HG02763 (cell line): Measurements from ENCODE around the gene ITPRIPL2.

Experiments
- ATAC-seq: cut with Tn5 transposase; IDR thresholded peaks from one replicate; pipeline ENCODE4 v1.9.1; 2021; ENCODE audit warnings: mild to moderate bottlenecking, moderate library complexity; ENCODE audit not compliant: unreplicated experiment

The ITPRIPL2 gene

DNA sequence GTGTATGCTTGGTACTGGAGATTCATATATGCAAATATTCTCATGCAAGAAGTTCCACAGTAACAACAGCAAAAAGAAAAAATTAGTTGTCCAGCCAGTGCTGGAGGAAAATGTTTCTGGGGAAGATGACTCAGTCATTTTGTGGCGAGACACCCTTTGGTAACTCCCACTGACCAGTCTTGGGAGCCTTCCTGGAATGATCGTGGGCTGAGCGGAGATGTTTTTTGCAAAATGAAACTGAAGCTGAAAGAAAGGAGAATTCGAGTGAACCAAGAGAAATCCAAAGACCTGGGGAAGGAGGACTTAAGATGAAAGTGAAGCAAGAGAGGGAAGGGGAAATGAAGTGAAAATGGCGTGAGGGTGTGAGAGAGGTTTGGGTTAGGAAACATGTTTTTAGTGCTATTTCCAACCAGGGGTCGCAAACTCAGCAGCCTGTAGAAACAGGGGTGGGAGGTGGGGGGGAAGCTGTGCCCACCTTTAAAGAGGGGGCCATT is 5.2 kb downstream of the ITPRIPL2 start:
- no peak for ATAC-seq

DNA sequence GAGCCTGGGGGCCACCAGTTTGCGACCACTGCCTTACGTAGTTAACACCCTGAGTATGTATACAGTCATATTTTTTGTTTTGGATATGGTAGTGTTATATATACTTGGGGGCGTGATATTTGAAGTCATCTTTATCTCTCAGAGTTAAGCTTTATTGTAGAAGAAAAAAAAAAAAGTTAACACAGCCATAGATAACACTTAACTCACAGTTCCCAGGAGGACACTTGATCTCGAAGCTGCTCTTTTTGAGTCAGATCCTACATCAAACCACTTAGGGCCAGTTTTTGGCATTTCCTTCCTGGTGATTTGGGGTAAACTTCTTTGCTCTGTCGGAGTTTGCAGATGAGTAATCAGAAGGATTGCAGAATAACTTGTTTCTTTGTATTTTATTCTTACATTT is 5.8 kb downstream of the ITPRIPL2 start:
- ATAC-seq = no peak

DNA sequence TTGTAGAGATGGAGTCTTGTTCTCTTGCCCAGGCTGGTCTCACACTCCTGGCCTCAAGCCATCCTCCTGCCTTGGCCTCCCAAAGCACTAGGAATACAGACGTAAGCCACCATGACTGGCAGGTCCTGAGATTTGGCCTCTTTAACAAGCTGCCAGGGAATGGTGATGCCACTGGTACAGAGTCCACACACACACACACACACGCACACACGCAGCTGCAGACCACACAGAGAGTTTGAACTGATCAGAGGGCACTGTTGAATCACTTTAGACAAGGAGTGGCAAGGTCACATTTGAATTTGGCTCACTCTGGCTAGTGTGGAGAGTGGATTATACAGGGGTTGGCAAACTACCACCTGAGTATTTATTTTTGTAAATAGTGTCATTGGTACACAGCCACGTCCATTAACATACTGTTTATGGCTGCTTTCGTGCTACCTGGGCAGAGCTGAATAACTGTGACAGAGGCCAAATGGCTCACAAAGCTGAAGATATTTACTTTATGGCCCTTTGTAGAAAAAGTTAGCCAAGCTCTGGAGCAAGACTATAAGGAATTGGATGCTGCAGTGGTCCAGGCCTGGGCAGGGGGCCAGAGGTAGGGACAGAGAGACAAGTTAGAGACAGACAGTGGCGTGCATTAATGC is 9.9 kb downstream of the ITPRIPL2 start:
- ATAC-seq = no peak

DNA sequence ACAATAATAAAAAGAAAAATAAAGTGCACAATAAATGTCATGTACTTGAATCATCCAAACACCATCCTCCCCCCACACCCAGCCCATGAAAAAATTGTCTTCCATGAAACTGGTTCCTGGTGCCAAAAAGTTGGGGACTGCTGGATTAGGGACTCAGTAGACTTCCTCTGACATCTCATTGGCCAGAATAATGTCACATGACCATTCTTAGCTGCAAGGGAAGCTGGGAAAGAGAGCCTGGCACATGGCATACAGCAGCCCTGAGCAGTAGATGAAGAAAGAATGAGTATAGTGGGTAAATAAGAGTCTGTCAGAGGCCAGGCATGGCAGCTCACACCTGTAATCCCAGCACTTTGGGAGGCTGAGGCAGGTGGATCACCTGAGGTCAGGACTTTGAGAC is 12.5 kb downstream of the ITPRIPL2 start:
- no peak for ATAC-seq

DNA sequence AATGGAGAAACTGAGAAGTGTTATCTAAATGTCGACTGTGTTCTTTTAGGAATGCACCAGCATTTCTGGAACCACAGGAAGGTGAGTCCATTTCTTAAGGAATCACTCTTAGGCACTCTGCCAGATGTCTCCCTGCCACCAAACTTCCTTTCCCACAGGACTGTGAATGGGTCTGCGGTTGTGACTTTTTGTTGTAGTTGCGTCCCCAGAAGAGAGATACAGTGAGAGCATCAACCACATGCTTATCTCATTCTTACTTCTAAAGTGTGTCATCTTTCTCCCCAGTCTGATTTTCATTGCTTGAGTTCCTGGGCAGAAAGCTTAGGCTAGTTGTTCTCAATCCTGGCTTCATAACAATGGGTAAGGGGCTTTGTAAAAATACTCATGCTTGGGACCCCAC is 13.4 kb downstream of the ITPRIPL2 start:
- ATAC-seq = peak; percentile 32

DNA sequence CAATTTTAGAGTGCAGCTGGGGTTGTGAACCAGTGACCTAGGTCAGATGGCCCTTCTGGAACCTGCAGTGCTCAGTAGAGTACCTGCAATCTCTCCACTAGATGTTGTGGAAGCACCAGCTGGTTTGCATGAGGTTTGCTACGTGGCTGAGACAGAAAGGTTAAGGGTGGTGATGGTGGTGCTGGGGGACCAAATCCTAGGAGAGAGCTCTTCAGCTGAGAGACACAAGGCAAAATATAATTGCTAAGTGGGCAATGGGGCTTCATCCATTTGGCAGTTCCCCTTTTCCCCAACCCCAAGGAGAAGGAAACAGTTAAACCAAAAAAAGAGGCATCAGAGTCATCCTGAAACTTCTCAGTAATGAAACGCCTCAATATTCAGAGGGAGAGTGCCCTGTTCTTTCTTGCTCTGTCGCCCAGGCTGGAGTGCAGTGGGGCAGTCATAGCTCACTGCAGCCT is 13.9 kb downstream of the ITPRIPL2 start:
- peak; percentile 53 for ATAC-seq

DNA sequence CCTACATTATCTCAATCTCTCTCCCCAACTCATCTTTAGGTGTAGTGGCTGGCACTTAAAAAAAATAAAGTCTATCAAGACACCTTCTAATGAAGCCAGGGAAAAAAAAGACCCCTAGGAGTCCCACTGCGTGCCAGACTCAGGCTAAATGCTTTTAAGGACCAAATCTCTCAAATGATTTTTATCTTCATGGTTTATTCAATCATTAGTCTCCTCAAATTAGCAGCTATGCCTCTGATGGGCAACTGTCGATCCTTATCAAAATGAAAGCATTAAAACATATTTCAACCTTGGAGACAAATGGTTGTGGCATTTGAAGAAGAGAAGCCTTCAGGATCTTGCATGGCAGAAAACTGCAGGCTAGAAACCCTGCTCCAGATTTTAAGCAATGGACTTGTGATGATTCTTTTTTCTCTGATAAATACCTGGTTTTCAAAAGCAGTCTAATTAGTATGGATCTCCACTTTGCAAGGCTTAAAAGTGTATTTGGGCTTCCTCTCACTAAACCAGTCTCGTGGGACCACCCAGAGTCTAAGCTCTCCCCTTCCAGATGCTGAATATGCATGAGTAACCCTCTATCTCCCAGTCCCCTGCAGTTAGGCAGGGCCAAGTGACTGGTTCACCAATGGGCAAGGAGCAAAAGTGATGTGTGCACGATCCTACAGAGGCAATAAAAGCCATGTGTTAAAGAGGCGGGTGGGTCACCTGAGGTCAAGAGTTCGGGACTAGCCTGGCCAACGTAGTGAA is 14.9 kb downstream of the ITPRIPL2 start:
- no peak for ATAC-seq

DNA sequence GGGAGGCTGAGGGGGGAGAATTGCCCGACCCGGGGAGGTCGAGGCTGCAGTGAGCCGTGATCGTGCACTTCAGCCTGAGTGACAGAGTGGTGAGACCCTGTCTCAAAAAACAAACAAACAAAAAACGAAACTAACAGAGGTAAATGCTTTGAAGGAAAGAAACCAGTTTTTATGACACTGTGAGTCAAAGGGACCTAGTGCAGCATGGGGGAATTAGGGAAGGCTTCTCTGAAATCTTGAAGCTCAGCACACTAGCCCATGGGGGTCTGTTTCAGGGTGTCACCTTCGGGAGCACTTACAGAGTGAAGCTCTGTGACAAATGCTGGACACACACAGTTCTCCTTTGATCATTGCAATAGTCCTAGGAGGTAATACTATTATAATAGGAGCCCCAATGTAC is 16.6 kb downstream of the ITPRIPL2 start:
- ATAC-seq = no peak

DNA sequence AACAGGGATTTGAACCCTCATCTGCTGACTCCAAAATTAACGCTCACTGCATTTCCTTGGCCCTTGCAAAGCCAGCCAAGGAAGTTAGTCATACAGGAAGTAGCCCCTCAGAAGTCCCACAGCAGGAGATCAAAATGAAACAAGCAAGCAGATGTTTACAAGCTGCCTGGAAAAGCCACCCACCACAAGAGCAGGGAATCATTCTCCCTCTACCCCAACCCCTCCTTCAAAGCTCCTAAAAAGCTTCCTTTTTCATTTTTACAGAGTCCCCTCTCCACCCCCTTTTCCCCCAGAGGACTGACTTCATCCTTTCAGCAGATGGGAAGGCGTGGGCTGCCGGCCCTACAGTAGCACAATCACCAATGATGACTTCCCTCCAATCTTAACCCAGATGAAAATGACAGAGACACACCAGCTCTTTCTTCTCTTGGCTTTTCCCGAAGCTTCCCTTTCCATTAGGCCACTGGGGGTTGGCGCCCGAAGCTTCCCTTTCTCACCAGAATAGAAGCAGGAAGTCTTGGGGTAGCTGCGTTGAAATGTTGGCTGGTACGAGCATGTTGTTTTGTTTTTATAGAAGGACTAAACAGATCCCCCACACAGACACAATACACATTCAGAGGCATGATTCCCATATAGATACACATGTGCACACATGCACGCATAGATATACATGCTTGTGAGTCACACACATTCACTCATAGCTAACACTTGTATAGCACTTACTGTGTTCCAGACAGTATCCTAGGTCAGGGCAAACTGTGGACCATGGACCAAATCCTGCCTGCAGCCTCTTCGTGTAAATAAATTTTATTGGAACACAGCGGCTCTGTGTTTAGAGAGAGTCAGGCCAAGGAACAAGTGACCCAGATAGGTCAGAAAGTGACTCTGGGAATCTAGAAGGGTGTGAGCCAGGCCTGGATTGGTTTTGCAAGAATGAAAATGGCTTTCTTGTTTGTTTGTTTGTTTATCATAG is 17.4 kb downstream of the ITPRIPL2 start:
- no peak for ATAC-seq

DNA sequence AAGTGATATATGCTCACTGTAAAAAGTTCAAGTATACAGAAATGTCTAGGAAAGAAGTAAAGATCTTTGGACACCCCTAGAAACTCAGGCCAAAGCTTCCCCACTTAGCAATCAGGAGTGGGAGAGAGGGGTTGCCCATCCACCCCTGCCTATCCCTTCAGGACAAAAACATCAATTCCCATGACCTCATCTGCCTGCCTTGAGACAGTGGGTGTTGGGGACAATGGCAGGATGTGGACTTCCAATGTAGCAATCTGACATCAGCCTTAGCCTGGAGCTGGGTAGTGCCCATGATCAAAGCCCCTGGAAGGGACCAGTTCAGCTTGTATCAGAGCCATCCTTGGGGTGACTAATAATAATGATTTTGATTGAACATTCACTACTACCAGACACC is 18.1 kb downstream of the ITPRIPL2 start:
- ATAC-seq = no peak

DNA sequence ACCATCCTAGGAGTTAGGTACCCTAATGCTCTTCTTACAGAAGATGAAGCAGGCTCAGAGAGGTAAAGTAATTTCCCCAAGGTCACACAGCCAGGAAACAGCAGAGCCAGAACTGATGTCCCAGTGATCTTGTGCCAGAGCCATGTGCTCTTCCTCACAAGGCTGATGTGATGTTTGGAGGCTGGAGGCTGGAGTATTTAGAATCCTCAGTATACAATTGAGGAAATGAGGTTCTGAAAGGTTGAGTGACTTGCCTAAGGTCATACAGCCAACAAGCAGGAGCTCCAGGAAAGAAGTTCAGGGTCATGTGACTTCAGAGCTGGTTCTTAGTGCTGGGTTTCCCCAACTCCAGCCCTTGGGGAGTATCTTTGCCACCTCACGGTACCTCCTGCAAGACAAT is 18.5 kb downstream of the ITPRIPL2 start:
- no peak for ATAC-seq

DNA sequence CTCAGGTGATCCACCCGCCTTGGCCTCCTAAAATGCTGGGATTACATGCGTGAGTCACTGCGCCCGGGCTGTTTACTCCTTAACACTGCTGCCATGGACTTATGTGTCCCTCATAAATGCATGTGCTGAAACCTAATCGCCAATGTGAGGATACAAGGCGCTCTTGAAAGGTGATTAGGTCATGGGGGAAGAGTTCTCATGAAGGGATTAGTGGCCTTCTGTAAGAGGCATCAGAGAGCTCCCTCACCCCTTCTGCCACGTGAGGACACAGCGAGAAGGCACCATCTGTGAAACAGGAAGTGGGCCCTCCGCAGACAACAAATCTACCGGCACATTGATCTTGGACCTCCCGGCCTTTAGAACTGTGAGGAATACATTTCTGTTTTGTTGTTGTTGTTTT is 19.1 kb downstream of the ITPRIPL2 start:
- no peak for ATAC-seq

DNA sequence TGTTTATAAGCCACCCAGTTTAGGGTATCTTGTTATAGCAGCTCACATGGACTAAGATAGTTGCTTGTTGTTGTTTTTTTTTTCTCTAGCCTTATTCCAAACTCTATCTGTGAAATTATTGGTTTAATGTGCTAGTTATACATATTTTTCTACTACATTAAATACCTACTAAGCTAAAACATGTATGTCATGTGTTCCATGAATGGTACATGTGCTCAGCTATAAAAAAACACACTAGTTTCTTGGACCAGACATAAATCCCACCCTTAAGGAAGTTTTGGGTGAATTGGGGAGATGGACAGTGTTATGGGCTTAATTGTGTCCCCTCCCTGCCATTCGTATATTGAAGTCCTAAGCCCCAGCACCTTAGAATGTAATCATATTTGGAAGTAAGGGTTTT is 19.8 kb downstream of the ITPRIPL2 start:
- no peak for ATAC-seq

DNA sequence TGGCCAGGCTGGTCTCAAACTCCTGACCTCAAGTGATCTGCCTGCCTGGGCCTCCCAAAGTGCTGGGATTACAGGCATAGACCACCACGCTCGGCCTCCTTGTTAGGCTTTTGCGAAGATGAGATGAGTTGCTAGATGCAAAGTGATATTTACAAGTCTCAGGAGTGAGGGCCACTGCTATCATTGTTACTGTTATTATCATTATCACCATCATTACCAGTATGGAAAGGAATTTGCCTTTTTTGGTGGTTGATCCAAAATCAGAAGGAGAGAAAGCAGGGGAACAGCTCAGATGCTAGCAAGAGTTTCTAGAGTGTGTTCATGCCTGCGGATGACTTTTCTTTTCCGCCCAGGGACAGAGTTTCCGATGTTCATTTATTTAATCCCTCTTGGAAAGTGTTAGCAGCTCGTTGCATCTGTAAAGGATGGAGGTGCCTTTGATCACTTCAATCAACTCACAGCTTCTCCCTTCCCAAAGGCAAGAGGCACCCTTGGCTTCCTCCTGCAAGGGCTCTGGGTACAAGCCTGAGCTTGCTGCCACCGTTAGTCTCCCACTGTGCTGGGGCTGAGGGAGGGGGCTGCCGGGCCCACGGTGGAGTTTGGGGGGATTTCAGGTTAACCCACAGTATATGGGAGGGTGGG is 21.6 kb downstream of the ITPRIPL2 start:
- no peak for ATAC-seq

DNA sequence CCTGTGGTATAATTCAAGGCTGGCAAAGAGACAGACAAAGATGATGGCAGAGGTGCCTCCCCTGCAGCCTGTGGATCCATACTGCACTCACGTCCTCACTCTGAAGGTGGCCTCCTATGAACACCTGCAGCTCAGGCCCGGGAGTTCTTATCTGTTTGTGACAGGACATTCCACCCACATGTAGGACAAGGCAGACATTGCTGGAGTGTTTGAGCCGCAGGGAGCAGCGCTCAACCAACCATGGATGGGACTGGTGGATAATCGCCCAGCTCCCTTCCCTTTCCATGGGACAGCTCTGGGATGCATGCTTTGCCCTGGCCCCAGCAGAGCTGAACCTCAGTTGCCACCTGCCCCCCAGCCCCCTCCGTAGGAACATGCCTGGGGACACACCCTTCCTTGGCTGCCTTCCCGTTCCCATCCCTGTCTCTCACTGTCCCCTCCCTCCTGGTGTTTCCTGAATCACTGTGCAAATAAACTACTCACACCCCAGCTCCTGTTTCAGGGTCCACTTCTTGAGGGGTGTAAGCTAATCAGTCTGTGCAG is 22.2 kb downstream of the ITPRIPL2 start:
- ATAC-seq = no peak

DNA sequence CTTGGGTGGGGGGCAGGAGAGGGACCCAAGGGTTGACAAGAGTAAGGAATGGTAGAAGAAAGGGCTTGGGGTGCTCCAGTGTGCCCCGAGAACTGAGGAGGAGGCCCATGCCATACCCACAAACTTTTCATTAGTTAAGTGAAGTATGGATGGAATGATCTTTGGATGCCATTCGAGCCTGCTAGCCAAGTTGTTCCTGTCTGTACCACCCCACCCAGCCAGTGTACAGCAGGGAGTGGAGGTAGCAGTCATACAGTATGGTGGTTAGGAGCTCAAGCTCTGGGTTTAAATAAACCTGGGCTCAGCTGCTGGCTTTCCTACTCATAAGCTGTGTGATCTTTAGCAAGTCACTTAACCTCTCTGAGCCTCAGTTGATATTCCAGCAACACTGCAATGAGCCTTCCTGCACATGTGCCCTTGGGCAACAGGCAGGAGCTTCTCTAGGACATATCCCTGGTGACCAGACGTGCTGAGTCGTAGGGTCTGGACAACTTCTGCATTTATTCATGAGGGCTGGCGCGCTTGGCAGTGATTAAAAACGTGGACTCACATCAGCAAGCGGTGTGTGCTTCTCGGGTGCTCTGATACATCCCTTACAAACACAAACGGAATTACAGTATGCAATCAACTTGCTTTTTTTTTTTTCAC is 22.9 kb downstream of the ITPRIPL2 start:
- no peak for ATAC-seq

DNA sequence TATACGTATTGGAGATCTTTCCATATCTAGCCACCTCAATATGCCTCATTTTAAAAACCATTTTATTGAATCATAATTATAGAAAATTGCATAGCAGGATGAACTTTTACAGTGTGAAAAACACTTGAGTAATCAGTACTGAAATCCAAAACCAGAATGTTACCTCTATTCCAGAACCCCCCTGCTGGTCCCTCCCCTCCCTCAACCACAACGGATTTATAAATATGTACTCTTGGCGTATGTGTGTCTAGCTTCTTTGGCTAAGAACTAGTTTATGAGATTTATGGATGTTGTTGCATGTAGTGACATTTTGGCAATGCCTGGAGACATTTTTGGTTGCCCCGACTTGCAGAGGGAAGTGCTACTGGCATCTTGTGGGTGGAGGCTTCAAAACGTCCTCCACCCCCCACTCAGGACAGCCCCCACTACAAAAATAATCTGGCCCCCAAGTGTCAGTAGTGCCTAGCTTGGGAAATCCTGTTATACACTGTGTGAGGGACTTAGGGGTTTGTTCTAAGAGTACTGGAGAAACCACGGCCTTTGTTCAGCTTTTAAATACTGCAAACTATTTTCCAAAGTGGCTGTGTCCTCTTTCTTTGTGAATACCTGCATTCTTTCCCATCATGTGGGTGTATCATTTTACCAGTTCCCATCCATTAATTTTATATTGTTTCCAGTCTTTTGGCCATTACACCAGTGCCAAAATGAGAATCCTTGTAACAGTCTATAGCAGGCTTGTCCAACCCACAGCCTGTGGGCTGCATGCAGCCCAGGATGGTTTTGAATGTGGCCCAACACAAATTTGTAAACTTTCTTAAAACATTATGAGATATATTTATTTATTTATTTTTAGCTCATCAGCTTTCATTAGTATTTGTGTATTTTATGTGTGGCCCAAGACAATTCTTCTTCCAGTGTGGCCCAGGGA is 23.7 kb downstream of the ITPRIPL2 start:
- ATAC-seq = no peak

DNA sequence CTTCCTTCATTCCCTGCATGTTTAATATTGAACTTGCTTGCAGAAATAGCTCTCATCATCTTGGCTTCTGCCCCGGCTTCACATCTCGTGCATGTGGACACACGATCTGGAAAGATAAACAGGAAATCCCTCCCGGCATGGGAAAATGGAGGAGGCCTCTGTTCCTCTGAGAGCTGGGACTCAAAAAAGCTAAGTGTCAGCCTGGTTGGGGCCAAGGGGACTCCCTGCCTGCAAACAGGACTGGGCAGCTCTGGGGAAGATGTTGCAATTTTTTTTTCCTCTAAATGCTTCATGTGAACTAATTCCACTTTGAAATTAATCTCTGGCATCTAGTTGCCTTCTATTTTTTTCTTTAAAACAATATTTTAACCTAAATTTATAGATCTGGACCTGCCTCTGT is 24.8 kb downstream of the ITPRIPL2 start:
- ATAC-seq = no peak
